ENCODE results near the gene CLDN20. TPM values are rescaled to one million over a fixed set of nuclear protein-coding genes. Genes with fewer than 3 reads are reported as not detected.

CLDN20 gene
- total and polyA plus RNA-seq, 2 of the 4 experiments (the other 2 are of a cell fraction): not detected

DNA sequence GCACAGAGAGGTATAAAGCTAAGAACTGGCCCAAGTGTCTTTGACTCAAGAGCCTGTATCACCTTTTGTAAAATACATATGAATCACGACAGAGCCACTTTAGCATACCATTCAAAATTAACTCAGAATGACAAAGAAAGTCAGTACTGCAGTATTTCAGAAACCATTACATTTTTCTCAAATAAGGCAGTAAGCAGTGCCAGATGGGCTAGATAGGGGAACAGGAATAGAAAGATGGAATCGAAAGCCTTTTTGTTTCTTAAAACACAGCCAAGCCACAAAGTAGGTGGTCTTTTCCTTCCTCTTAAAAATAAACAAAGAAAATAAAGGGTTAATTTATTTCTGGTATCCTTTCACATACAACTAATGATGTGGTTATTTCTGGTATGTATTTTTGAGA is 10.3 kb downstream of the CLDN20 start:
- H4K20me1 ChIP-seq (ENCODE audit: insufficient read depth, low read length): 0 out of 2 replicates have a peak, but pooled peaks cover 3% of the 10 kb centered on the region
- no peaks in the 10 kb centered on the region for H3K27me3 ChIP-seq (ENCODE audit: control insufficient read depth, insufficient read depth, low read length)
- H4K91ac ChIP-seq (ENCODE audit: insufficient read depth, low read depth, low read length): no peak overlapping the region
- H3K23ac ChIP-seq (ENCODE audit: low read depth, low read length): no peak overlapping the region
- TF ChIP-seq, protein P1, sequence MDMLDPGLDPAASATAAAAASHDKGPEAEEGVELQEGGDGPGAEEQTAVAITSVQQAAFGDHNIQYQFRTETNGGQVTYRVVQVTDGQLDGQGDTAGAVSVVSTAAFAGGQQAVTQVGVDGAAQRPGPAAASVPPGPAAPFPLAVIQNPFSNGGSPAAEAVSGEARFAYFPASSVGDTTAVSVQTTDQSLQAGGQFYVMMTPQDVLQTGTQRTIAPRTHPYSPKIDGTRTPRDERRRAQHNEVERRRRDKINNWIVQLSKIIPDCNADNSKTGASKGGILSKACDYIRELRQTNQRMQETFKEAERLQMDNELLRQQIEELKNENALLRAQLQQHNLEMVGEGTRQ (IDR thresholded peaks at IDR 0.05; ENCODE audit: low read depth, low read length): no peak
- no peak for TF ChIP-seq NFE2L2 (IDR thresholded peaks at IDR 0.05; ENCODE audit: low read depth, low read length)
- no peak for TF ChIP-seq POLR2A (IDR thresholded peaks at IDR 0.05; ENCODE audit: low read depth, low read length)
- TF ChIP-seq BHLHE40 (IDR thresholded peaks at IDR 0.05; ENCODE audit: low read depth, low read length): no peak
- TF ChIP-seq, protein P2, sequence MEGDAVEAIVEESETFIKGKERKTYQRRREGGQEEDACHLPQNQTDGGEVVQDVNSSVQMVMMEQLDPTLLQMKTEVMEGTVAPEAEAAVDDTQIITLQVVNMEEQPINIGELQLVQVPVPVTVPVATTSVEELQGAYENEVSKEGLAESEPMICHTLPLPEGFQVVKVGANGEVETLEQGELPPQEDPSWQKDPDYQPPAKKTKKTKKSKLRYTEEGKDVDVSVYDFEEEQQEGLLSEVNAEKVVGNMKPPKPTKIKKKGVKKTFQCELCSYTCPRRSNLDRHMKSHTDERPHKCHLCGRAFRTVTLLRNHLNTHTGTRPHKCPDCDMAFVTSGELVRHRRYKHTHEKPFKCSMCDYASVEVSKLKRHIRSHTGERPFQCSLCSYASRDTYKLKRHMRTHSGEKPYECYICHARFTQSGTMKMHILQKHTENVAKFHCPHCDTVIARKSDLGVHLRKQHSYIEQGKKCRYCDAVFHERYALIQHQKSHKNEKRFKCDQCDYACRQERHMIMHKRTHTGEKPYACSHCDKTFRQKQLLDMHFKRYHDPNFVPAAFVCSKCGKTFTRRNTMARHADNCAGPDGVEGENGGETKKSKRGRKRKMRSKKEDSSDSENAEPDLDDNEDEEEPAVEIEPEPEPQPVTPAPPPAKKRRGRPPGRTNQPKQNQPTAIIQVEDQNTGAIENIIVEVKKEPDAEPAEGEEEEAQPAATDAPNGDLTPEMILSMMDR (conservative IDR thresholded peaks at IDR 0.05; ENCODE audit: low read depth, low read length): no peak
- TF ChIP-seq CEBPB (IDR thresholded peaks at IDR 0.05; ENCODE audit: low read depth, low read length): no peak
- no peak for TF ChIP-seq SMC3 (IDR thresholded peaks at IDR 0.05; ENCODE audit: low read depth, low read length)
- TF ChIP-seq, protein P3, sequence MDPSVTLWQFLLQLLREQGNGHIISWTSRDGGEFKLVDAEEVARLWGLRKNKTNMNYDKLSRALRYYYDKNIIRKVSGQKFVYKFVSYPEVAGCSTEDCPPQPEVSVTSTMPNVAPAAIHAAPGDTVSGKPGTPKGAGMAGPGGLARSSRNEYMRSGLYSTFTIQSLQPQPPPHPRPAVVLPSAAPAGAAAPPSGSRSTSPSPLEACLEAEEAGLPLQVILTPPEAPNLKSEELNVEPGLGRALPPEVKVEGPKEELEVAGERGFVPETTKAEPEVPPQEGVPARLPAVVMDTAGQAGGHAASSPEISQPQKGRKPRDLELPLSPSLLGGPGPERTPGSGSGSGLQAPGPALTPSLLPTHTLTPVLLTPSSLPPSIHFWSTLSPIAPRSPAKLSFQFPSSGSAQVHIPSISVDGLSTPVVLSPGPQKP (IDR thresholded peaks at IDR 0.05; ENCODE audit: borderline replicate concordance, low read depth, low read length): no peak
- no peak for TF ChIP-seq RAD21 (IDR thresholded peaks at IDR 0.05; ENCODE audit: low read length)
- no peak for TF ChIP-seq RCOR1 (IDR thresholded peaks at IDR 0.05; ENCODE audit: insufficient replicate concordance, low read length)
- BruUV-seq (replicated peaks): no TSS peak
- intact Hi-C loops (cut with micrococcal nuclease): no loop called here
- H3K36me3 ChIP-seq (ENCODE audit: control insufficient read depth, insufficient read depth, low read length): no peaks in the 10 kb centered on the region; the same call in 1 of the 2 replicates
- H2BK120ac ChIP-seq (ENCODE audit: low read depth, low read length): peak overlapping the region; percentile 23; the same call in 1 of the 2 replicates
- peak overlapping the region; percentile 19; the same call in 1 of the 2 replicates for H3K27ac ChIP-seq (ENCODE audit: insufficient read depth, low read length)
- dilution Hi-C loops (cut with HindIII; ENCODE audit: low sequenced_read_pairs, unreplicated experiment): no loop called here
- no peak overlapping the region for H3K4me2 ChIP-seq (ENCODE audit: low read depth, low read length)
- in situ Hi-C loops (cut with MboI; ENCODE audit: low sequenced_read_pairs): no loop called here
- no peak overlapping the region for H3K18ac ChIP-seq (ENCODE audit: low read depth, low read length)
- H3K4ac ChIP-seq (ENCODE audit: low read depth, low read length): peak overlapping the region; percentile 22; the same call in 1 of the 2 replicates
- no CpG with 5 or more reads among the region's 2 CpGs for WGBS, 2 experiments (ENCODE audit: extremely low coverage in 2 of 2, insufficient read length in 1 of 2)
- peaks cover 15% of the 10 kb centered on the region for H3K9me1 ChIP-seq (ENCODE audit: insufficient read depth, low read length)
- ChIA-PET CTCF (no interaction called here), POLR2A (ENCODE audit: unreplicated experiment) (no interaction called here)
- H2AFZ ChIP-seq (replicated peaks; ENCODE audit: low read length, poor library complexity): no peak overlapping the region
- H3K79me1 ChIP-seq (ENCODE audit: low read depth in 1 of 2, low read length in 2 of 2): peaks cover 16 to 39% of the 10 kb centered on the region in 2 experiments
- no peak overlapping the region for H2BK5ac ChIP-seq (ENCODE audit: low read depth, low read length, poor library complexity, severe bottlenecking)
- H2AK5ac ChIP-seq (ENCODE audit: low read depth, low read length): no peak overlapping the region
- H3K4me3 ChIP-seq (ENCODE audit: insufficient read depth, low read depth, low read length): no peak overlapping the region
- no peak overlapping the region for H3K14ac ChIP-seq (replicated peaks; ENCODE audit: low read depth, low read length)
- no peak overlapping the region; the same call in 1 of the 2 replicates for H3K56ac ChIP-seq (ENCODE audit: extremely low read depth, insufficient read depth, low read length)
- no peak overlapping the region for H4K5ac ChIP-seq (ENCODE audit: low read depth, low read length)
- H2BK20ac ChIP-seq (ENCODE audit: low read depth, low read length): no peak overlapping the region
- H2AK9ac ChIP-seq (replicated peaks; ENCODE audit: low read depth, low read length, poor library complexity): no peak overlapping the region
- H3K9ac ChIP-seq (ENCODE audit: low read depth, low read length): no peak overlapping the region
- no peak overlapping the region for H4K8ac ChIP-seq (ENCODE audit: low read depth in 2 of 2, low read length in 2 of 2)
- ATAC-seq (ENCODE audit: low read depth) (no peak), DNase-seq (peak; percentile 35)
- H3K9me3 ChIP-seq (ENCODE audit: control insufficient read depth, insufficient read depth, low read length): no peaks in the 10 kb centered on the region
- no peak overlapping the region; the same call in 2 of the 3 replicates for H2BK15ac ChIP-seq (ENCODE audit: low read depth, low read length)
- H3K4me1 ChIP-seq (ENCODE audit: control insufficient read depth, insufficient read depth, low read length): peaks cover 17% of the 10 kb centered on the region

All from IMR-90 (cell line).